Stimulated activated CD4-positive, alpha-beta T cell treated with anti-CD3 and anti-CD28 coated beads, Interleukin-12 subunit alpha, Interleukin-12 subunit beta, amount 100 ng/mL, for 48 hours (primary cell): ENCODE results near the gene COPG2.
A peak's percentile ranks its signal among the peaks of the same experiment; 100 is the strongest.

Experiments used
- DNase-seq, 3 donors: peaks; one replicate each; pipeline ENCODE4 v3.0.0-alpha.2; 2020; ENCODE audit warnings: low read depth in 2 of 3, low spot score in 1 of 3

Gene COPG2

GRCh38 chr7:130506358-130506757, 162.2 kb downstream of the COPG2 start:
- no peak for DNase-seq

- DNase-seq = no peak
These were observed 162.8 kb downstream of the COPG2 start for GRCh38 chr7:130505753-130506152.

GRCh38 chr7:130500910-130501309, 167.6 kb downstream of the COPG2 start:
- no peak for DNase-seq

DNA sequence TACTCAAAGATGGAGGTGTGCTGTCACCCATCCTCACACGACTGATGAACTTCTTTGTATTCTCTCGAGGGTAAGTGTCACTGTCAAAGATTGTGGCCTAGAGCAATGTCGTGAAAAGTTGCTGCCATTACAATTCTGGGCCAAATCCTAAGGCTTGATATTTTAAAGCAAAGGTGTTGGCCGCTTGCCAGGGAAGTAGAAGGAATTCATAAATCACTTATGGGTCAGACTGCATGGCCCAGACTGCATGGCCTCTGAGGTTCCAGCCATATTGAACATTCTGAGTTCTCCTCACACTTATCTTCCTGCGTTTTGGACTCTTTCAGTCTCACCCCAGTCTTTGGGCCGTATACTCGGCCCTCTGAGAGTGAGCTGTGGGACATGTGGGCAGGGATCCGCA, 168.1 kb downstream of the COPG2 start:
- DNase-seq = no peak

- DNase-seq = no peak
These were observed 174.1 kb downstream of the COPG2 start for GRCh38 chr7:130494431-130494858.

DNA sequence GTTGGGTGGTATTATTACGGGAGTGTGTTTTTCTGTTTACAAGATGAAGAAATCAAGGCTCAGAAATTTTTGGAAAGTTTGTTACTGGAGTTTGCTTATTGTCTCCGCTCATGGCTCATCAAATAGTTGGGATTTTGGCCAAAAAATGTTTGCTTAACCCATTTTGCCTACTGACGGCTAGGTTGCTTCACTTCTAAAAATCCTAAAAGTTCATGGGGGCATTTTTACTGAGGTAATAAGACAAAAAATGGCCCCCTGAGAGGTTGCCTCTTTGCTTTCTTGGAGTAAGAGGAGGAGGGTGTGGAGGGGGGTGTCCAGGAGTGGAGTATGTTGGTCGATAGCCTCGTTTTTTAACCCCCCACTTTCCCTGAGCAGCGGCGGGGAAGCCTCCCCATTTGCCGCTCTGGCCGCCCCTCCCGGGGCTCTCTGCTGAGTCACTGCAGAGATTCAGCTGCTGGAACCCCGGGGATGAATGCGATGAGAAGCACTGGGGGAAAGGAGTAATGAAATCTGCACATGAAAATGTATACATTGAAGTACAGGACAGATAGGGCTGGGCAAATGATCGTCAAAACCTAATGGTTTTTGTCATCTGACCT, 175.2 kb downstream of the COPG2 start:
- DNase-seq = no peak

- DNase-seq = no peak
These were observed 175.8 kb downstream of the COPG2 start for GRCh38 chr7:130492523-130493274.

DNA sequence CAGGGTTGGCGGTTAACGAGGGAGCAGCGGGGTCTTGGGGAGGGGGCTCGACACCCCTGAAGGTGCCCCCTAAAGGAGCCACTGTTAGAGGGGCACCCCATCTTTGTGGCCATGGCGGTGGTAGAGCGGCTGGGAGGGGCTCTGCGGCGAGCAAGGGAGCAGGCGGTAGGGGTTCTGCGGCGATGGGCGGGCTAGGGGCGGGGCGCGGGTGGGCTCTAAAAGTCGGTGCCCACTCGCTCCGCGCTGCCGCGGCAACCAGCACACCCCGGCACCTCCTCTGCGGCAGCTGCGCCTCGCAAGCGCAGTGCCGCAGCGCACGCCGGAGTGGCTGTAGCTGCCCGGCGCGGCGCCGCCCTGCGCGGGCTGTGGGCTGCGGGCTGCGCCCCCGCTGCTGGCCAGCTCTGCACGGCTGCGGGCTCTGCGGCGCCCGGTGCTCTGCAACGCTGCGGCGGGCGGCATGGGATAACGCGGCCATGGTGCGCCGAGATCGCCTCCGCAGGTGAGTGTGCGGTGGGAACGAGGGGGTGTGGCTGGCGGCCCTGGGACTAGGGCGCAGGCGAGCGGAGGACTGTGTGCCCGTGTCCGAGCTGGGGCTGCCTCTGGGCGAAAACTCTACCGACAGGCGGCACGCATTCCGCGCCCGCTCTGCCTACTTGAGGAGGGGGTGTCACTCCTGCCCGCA, 176.6 kb downstream of the COPG2 start, which contains the start of gene MEST:
TSS of gene MEST (plus strand) at position 245 of the 682 bp plus-strand sequence. CDS start at position 474, 229 bp downstream.
- DNase-seq = no peak

GRCh38 chr7:130490888-130491804, 177.4 kb downstream of the COPG2 start:
- peak in 2 of 3 donors; percentile 20 to 35 for DNase-seq

- DNase-seq = no peak
These were observed 178.2 kb downstream of the COPG2 start for GRCh38 chr7:130490311-130490791.

GRCh38 chr7:130489140-130489983, 179.2 kb downstream of the COPG2 start:
- DNase-seq = no peak

GRCh38 chr7:130488392-130489139, 180.0 kb downstream of the COPG2 start:
- no peak for DNase-seq

- no peak for DNase-seq
These were observed 181.6 kb downstream of the COPG2 start for GRCh38 chr7:130486954-130487436.

DNA sequence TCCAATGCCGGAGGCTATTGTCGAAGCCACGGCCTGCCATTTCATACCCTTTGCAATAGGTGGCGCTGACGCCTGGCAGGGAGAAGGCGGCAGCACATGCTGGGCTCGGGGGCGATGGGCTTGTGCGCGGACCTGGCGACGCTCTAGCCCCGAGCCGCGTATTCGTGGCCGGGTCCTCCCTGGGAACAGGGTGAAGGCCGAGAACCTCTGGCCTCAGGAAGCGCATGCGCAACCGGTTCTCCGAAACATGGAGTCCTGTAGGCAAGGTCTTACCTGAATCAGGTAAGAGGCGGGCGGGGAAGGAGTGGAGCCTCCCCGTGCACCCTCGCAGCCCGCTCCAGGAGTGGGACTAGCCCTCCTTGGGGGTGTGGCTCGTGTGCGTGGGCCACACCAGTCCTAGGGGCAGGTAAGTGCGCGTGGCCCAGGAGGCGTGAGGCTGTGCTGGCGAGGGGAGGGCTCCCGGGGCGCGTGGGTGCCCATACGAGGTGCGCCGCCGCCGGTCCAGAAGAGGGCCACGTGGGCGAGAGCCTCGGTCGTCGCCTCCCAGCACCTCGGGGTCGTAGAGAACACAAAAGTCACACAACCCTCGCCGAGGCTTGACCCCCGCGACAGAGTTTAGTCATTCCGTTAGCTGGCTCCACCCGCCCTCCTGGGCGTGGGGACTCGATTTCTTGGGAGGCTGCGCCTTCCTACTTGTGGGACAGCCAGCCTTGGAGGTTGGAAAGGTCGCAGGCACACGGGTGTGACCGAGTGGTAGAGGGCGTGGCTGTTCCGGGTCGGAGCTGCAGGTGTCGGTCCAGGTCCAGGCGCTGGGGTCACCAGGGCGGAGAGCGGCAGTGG, 182.2 kb downstream of the COPG2 start:
- DNase-seq = peak in 2 of 3 donors; percentile 43 to 45

DNA sequence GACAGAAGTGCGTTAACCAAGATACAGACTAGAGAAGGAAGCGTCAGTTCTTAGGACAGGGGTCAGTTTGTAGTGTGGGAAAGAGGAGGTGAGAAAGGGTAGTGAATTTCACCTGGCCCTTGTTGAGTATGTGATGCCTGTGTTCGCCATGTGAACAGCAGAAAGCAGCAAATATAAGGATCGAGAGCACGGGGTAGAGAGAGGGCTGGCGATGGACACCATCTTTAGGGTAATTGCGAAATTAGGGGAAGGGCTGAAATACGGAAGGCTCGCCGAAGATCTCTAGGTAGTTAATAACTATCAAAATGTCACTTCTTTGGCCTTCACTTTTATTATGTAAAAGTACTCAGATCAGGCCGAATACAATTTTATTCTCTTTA, 182.8 kb downstream of the COPG2 start:
- DNase-seq = no peak

DNA sequence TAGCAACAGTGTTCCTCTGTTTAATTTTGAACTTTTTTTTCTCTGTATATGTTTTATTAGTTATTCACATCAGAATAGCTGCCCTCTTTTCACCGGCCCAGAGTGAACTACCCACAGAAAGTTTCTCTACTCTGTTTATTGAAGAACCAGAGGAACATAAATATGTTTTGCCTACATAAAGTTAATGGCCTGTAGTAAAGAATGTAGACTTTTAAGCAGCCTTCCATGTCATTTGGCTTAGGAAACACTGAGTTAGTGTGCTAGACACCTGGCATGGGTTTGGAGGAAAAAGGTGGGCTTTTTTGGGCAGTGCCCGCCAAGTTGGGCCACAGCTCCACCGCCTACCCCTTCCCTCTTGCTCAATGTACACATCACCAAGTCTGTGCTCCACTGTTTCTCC, 185.5 kb downstream of the COPG2 start:
- DNase-seq = no peak

DNA sequence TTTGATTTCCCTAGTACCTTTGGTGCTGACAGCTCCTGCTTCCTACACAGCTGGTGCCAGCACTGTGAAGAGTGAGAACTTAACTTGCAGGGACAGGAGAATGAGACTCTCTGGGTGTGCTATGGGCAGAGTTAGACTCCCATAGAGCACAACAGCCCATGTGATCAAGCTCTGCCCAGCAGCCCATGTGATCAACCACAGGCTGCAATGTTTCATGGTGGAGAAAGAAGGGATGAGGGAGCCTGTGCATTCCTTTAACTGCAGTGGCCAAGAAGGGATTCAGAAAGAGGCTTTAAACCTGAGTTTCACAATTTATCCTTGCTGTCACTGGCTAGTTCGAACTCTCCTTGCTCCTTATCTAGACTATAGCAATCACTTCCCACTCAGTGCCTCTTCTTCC, 186.7 kb downstream of the COPG2 start:
- DNase-seq = no peak

DNA sequence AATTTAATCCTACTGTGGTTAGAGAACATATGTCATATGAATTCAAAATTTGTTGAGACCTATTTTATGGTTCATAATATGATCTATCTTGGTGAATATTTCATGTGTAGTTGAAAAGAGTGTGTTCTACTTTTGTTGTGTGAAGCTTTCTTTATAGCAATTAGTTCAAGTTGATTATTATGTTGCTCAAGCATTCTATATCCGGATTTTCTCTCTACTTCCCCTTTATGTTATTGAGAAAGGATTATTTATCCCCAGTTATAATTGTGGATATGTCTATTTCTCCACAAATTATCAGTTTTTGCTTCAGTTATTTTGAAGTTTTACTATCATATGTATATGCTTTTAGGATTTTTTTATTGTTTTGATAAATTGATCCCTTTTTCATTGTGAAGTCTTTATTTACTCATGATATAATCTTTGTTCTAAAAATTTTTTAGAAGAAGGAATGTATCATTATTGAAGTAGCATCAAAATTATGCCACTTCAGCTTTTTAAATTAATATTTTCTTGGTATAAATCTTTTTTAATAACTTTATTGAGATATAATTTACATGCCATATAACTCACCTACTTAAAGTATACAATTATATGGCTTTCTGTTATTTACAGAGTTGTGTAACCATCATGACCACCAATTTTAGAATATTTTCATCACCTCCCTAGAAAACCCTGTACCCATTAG, 188.7 kb downstream of the COPG2 start:
- DNase-seq = no peak
